ENCODE results near the gene TAS2R60.
A peak's percentile ranks its signal among the peaks of the same experiment; 100 is the strongest.

Gene TAS2R60

GRCh38 chr7:143426479-143427142, 16.6 kb upstream of the TAS2R60 start:
- no peak for TF ChIP-seq MAX (IDR thresholded peaks at IDR 0.05; ENCODE audit: low read depth, low read length)
- no peak for TF ChIP-seq CTCF (IDR thresholded peaks at IDR 0.05; ENCODE audit: low read depth, low read length)
- TF ChIP-seq POLR2A (IDR thresholded peaks at IDR 0.05; ENCODE audit: extremely low read depth, insufficient read length): no peak
- no peak for TF ChIP-seq MYC (IDR thresholded peaks at IDR 0.05; ENCODE audit: low read depth, low read length)
- no peak for DNase-seq (ENCODE audit: low read depth)
- no peak overlapping the region for H3K4me3 ChIP-seq (ENCODE audit: low read depth, low read length)

- no peak for TF ChIP-seq CTCF (IDR thresholded peaks at IDR 0.05; ENCODE audit: low read depth, low read length)
- TF ChIP-seq POLR2A (IDR thresholded peaks at IDR 0.05; ENCODE audit: extremely low read depth, insufficient read length): no peak
- no peak for TF ChIP-seq MAX (IDR thresholded peaks at IDR 0.05; ENCODE audit: low read depth, low read length)
- peak; percentile 79 for DNase-seq (ENCODE audit: low read depth)
- no peak overlapping the region for H3K4me3 ChIP-seq (ENCODE audit: low read depth, low read length)
These were observed 13.2 kb upstream of the TAS2R60 start for GRCh38 chr7:143429770-143430698.

- no peak overlapping the region for H3K4me3 ChIP-seq (ENCODE audit: low read depth, low read length)
- DNase-seq (ENCODE audit: low read depth): no peak
- no peak for TF ChIP-seq MAX (IDR thresholded peaks at IDR 0.05; ENCODE audit: low read depth, low read length)
- no peak for TF ChIP-seq MYC (IDR thresholded peaks at IDR 0.05; ENCODE audit: low read depth, low read length)
- TF ChIP-seq CTCF (IDR thresholded peaks at IDR 0.05; ENCODE audit: low read depth, low read length): no peak
These were observed 12.1 kb upstream of the TAS2R60 start for GRCh38 chr7:143431109-143431508.

GRCh38 chr7:143433759-143434158, 9.5 kb upstream of the TAS2R60 start:
- no peak for DNase-seq (ENCODE audit: low read depth)
- TF ChIP-seq CTCF (IDR thresholded peaks at IDR 0.05; ENCODE audit: low read depth, low read length) (no peak), MAX (IDR thresholded peaks at IDR 0.05; ENCODE audit: low read depth, low read length) (no peak), POLR2A (IDR thresholded peaks at IDR 0.05; ENCODE audit: extremely low read depth, insufficient read length) (no peak), MYC (IDR thresholded peaks at IDR 0.05; ENCODE audit: low read depth, low read length) (no peak)
- H3K4me3 ChIP-seq (ENCODE audit: low read depth, low read length): no peak overlapping the region

- no peak overlapping the region for H3K4me3 ChIP-seq (ENCODE audit: low read depth, low read length)
- DNase-seq (ENCODE audit: low read depth): no peak
- TF ChIP-seq MAX (IDR thresholded peaks at IDR 0.05; ENCODE audit: low read depth, low read length) (no peak), MYC (IDR thresholded peaks at IDR 0.05; ENCODE audit: low read depth, low read length) (no peak), CTCF (IDR thresholded peaks at IDR 0.05; ENCODE audit: low read depth, low read length) (no peak), POLR2A (IDR thresholded peaks at IDR 0.05; ENCODE audit: extremely low read depth, insufficient read length) (no peak)
These were observed 8.6 kb upstream of the TAS2R60 start for GRCh38 chr7:143434660-143435059.
